ENCODE results near the gene SPOCD1.

Gene SPOCD1

GRCh38 chr1:31744165-31744888 lies 71.5 kb downstream of the SPOCD1 start:
- DNase-seq (ENCODE audit: low spot score in 2 of 2) (no peak), ATAC-seq (no peak)
- H3K27ac Mint-ChIP-seq: no peak overlapping the region
- no peak overlapping the region for H3K4me3 Mint-ChIP-seq
- no peaks in the 10 kb centered on the region for H3K9me3 Mint-ChIP-seq
- peaks cover 64% of the 10 kb centered on the region for H3K4me1 Mint-ChIP-seq
- no peaks in the 10 kb centered on the region for H3K36me3 Mint-ChIP-seq

- no peak overlapping the region for H3K4me3 Mint-ChIP-seq
- H3K4me1 Mint-ChIP-seq: peaks cover 55% of the 10 kb centered on the region
- ATAC-seq: no peak
Observed at GRCh38 chr1:31742462-31743212, 73.2 kb downstream of the SPOCD1 start.

More at GRCh38 chr1:31742462-31743212, 73.2 kb downstream of the SPOCD1 start:
- DNase-seq (ENCODE audit: low spot score in 2 of 2): no peak
- Mint-ChIP-seq H3K9me3 (no peaks in the 10 kb centered on the region), H3K27ac (no peak overlapping the region), H3K36me3 (no peaks in the 10 kb centered on the region)
